ENCODE data around the gene BARX1. TPM values are rescaled to one million over a fixed set of nuclear protein-coding genes. Genes with fewer than 3 reads are reported as not detected.

Gene BARX1
- total and polyA plus RNA-seq, 9 of the 15 experiments (the other 6 are each of a cell fraction or from before 2014, with no cell fraction given) = 0.11 to 0.14 TPM; not detected in 7

- no TSS peak for BruUV-seq (replicated peaks)
- Histone ChIP-seq H3K36me3 (ENCODE audit: control insufficient read depth, insufficient read depth, low read length) (no peaks in the 10 kb centered on the region), H3K9ac (ENCODE audit: insufficient read depth in 1 of 2, low read depth in 2 of 2, low read length in 2 of 2) (no peak overlapping the region), H3K4me3 (no peak overlapping the region), H3K4me2 (ENCODE audit: insufficient read depth, low read length) (no peak overlapping the region), H3K27ac (ENCODE audit: extremely low read depth, low read depth, low read length) (no peak overlapping the region), H4K20me1 (replicated peaks; ENCODE audit: control insufficient read depth, insufficient read depth, low read length) (peaks cover 5% of the 10 kb centered on the region; the same call in 1 of the 2 replicates), H3K79me2 (ENCODE audit: control insufficient read depth, insufficient read depth, low read length) (no peaks in the 10 kb centered on the region), H3K4me1 (replicated peaks in 1 of 2; ENCODE audit: control insufficient read depth in 2 of 2, insufficient read depth in 2 of 2, low read length in 2 of 2) (peaks cover 5 to 32% of the 10 kb centered on the region in 2 experiments; a peak in 4 of 5 replicates), H3K9me3 (replicated peaks; ENCODE audit: control insufficient read depth, insufficient read depth, low read depth, low read length) (no peaks in the 10 kb centered on the region), H3K27me3 (ENCODE audit: control insufficient read depth in 2 of 2, insufficient read depth in 2 of 2, low read length in 2 of 2) (peaks cover 23 to 58% of the 10 kb centered on the region in 2 experiments; a peak in 4 of 5 replicates), H3K9me1 (ENCODE audit: control insufficient read depth, insufficient read depth, low read length) (no peaks in the 10 kb centered on the region), H2AFZ (ENCODE audit: low read depth, low read length) (no peak overlapping the region)
- TF ChIP-seq YY1 (IDR thresholded peaks at IDR 0.05; ENCODE audit: borderline replicate concordance in 1 of 3, control insufficient read depth in 1 of 3, extremely low read depth in 1 of 3, insufficient read depth in 3 of 3, insufficient read length in 1 of 3, insufficient replicate concordance in 2 of 3, low read depth in 1 of 3, low read length in 2 of 3) (no peak), CHD1 (IDR thresholded peaks at IDR 0.05; ENCODE audit: low read length) (no peak), TGIF2 (CRISPR knock-in tag; IDR thresholded peaks at IDR 0.05) (no peak), ZNF592 (IDR thresholded peaks at IDR 0.05) (no peak), SUPT5H (IDR thresholded peaks at IDR 0.05) (no peak), ZNF253 (CRISPR knock-in tag; conservative IDR thresholded peaks at IDR 0.05) (no peak), SPI1 (IDR thresholded peaks at IDR 0.05; ENCODE audit: borderline replicate concordance, low read depth, low read length) (no peak)
- ATAC-seq (no peak), DNase-seq (ENCODE audit: extremely low read depth in 1 of 4, low spot score in 3 of 4) (no peak), FAIRE-seq (no peak)
- ChIA-PET CTCF (ENCODE audit: low intra/inter-chr PET ratio) (no interaction called here), POLR2A (interaction anchor here (0.7 kb wide), 1 partner anchor 847 kb away, joined by 3 read pairs; no protein-coding TSS in a partner anchor)
- intact Hi-C loops (cut with micrococcal nuclease) (loop anchor here (5.0 kb wide), 3 partner anchors 42 to 252 kb away; no protein-coding TSS in a partner anchor), in situ Hi-C loops (cut with MboI) (no loop called here)
- WGBS (ENCODE audit: insufficient coverage, low coverage, missing lambda C conversion rate) = 24% methylated on average over 31 of the region's 63 CpGs
Observed at GRCh38 chr9:93960221-93960970, 5.2 kb upstream of the BARX1 start.
